Measurements from ENCODE around the gene DDX25. TPM values are rescaled to one million over a fixed set of nuclear protein-coding genes. Genes with fewer than 3 reads are reported as not detected.

Gene DDX25
- polyA plus RNA-seq, 1 donor (not counting 4 experiments of a cell fraction or from before 2014, with no cell fraction given) = 0.12 TPM

- DNase-seq (ENCODE audit: low read depth, low spot score) = no peak
- TF ChIP-seq, protein P1, sequence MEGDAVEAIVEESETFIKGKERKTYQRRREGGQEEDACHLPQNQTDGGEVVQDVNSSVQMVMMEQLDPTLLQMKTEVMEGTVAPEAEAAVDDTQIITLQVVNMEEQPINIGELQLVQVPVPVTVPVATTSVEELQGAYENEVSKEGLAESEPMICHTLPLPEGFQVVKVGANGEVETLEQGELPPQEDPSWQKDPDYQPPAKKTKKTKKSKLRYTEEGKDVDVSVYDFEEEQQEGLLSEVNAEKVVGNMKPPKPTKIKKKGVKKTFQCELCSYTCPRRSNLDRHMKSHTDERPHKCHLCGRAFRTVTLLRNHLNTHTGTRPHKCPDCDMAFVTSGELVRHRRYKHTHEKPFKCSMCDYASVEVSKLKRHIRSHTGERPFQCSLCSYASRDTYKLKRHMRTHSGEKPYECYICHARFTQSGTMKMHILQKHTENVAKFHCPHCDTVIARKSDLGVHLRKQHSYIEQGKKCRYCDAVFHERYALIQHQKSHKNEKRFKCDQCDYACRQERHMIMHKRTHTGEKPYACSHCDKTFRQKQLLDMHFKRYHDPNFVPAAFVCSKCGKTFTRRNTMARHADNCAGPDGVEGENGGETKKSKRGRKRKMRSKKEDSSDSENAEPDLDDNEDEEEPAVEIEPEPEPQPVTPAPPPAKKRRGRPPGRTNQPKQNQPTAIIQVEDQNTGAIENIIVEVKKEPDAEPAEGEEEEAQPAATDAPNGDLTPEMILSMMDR (optimal IDR thresholded peaks at IDR 0.05 in 1 of 3, IDR thresholded peaks at IDR 0.05 in 1 of 3, conservative IDR thresholded peaks at IDR 0.05 in 1 of 3; ENCODE audit: extremely low read depth in 1 of 3, insufficient read depth in 2 of 3, low read length in 3 of 3) = no peak
- no peak for TF ChIP-seq EZH2 (IDR thresholded peaks at IDR 0.05; ENCODE audit: low read length)
- no peak overlapping the region for H3K4me3 ChIP-seq (ENCODE audit: control insufficient read depth in 2 of 3, extremely low read depth in 1 of 3, insufficient read depth in 2 of 3, low read depth in 1 of 3, low read length in 3 of 3)
- no peak overlapping the region for H3K27ac ChIP-seq (ENCODE audit: control insufficient read depth, insufficient read depth, low read length)
- H3K4me1 ChIP-seq (ENCODE audit: control insufficient read depth, extremely low read depth, insufficient read depth, low read length) = no peaks in the 10 kb centered on the region
- no peak for FAIRE-seq
- H4K20me1 ChIP-seq (ENCODE audit: control insufficient read depth, extremely low read depth, insufficient read depth, low read length) = no peaks in the 10 kb centered on the region
- dilution Hi-C loops (cut with MboI; ENCODE audit: extremely low pct_ligation_motif_present, low sequenced_read_pairs) = loop anchor here (25.0 kb wide), 1 partner anchor 268 kb away; the partner anchor contains the start of genes FAM118B and RPUSD4
- H3K79me2 ChIP-seq (ENCODE audit: control insufficient read depth, insufficient read depth, low read length) = no peaks in the 10 kb centered on the region
- no peak overlapping the region for H3K4me2 ChIP-seq (ENCODE audit: control insufficient read depth, extremely low read depth, insufficient read depth, low read depth, low read length)
- no peaks in the 10 kb centered on the region for H3K27me3 ChIP-seq (ENCODE audit: control insufficient read depth, extremely low read depth, insufficient read depth, low read length)
- H3K9me1 ChIP-seq (ENCODE audit: control insufficient read depth, extremely low read depth, insufficient read depth, low read length) = no peaks in the 10 kb centered on the region
- no peaks in the 10 kb centered on the region for H3K9me3 ChIP-seq (ENCODE audit: control insufficient read depth, low read depth, low read length)
- no peaks in the 10 kb centered on the region for H3K36me3 ChIP-seq (ENCODE audit: control insufficient read depth in 2 of 2, extremely low read depth in 1 of 2, insufficient read depth in 2 of 2, low read length in 2 of 2)
- no peak overlapping the region for H2AFZ ChIP-seq (ENCODE audit: control insufficient read depth, low read length)
- H3K9ac ChIP-seq (ENCODE audit: control insufficient read depth, extremely low read depth, insufficient read depth, low read length) = no peak overlapping the region
Observed at GRCh38 chr11:125944350-125945010, 40.2 kb downstream of the DDX25 start.

GRCh38 chr11:125945011-125945796, 40.9 kb downstream of the DDX25 start:
- Histone ChIP-seq H3K27me3 (ENCODE audit: control insufficient read depth, extremely low read depth, insufficient read depth, low read length) (no peaks in the 10 kb centered on the region), H3K9me3 (ENCODE audit: control insufficient read depth, low read depth, low read length) (no peaks in the 10 kb centered on the region), H3K4me3 (ENCODE audit: control insufficient read depth in 2 of 3, extremely low read depth in 1 of 3, insufficient read depth in 2 of 3, low read depth in 1 of 3, low read length in 3 of 3) (no peak overlapping the region), H3K4me2 (ENCODE audit: control insufficient read depth, extremely low read depth, insufficient read depth, low read depth, low read length) (no peak overlapping the region), H4K20me1 (ENCODE audit: control insufficient read depth, extremely low read depth, insufficient read depth, low read length) (no peaks in the 10 kb centered on the region), H3K9ac (ENCODE audit: control insufficient read depth, extremely low read depth, insufficient read depth, low read length) (no peak overlapping the region), H2AFZ (ENCODE audit: control insufficient read depth, low read length) (no peak overlapping the region), H3K79me2 (ENCODE audit: control insufficient read depth, insufficient read depth, low read length) (no peaks in the 10 kb centered on the region), H3K27ac (ENCODE audit: control insufficient read depth, insufficient read depth, low read length) (no peak overlapping the region), H3K9me1 (ENCODE audit: control insufficient read depth, extremely low read depth, insufficient read depth, low read length) (no peaks in the 10 kb centered on the region), H3K4me1 (ENCODE audit: control insufficient read depth, extremely low read depth, insufficient read depth, low read length) (no peaks in the 10 kb centered on the region), H3K36me3 (ENCODE audit: control insufficient read depth in 2 of 2, extremely low read depth in 1 of 2, insufficient read depth in 2 of 2, low read length in 2 of 2) (no peaks in the 10 kb centered on the region)
- TF ChIP-seq, protein P1 (optimal IDR thresholded peaks at IDR 0.05 in 1 of 3, IDR thresholded peaks at IDR 0.05 in 1 of 3, conservative IDR thresholded peaks at IDR 0.05 in 1 of 3; ENCODE audit: extremely low read depth in 1 of 3, insufficient read depth in 2 of 3, low read length in 3 of 3) = no peak
- no peak for TF ChIP-seq EZH2 (IDR thresholded peaks at IDR 0.05; ENCODE audit: low read length)
- dilution Hi-C loops (cut with MboI; ENCODE audit: extremely low pct_ligation_motif_present, low sequenced_read_pairs) = loop anchor here (25.0 kb wide), 1 partner anchor 267 kb away; the partner anchor contains the start of genes FAM118B and RPUSD4
- DNase-seq (ENCODE audit: low read depth, low spot score) (no peak), FAIRE-seq (no peak)
